Activated CD4-positive, alpha-beta T cell treated with anti-CD3 and anti-CD28 coated beads for 36 hours (primary cell): ENCODE measurements around the gene TRIM26. TPM values are rescaled to one million over a fixed set of nuclear protein-coding genes. Genes with fewer than 3 reads are reported as not detected.

ENCODE experiments used
- ATAC-seq: fragments of 200-7000 bp; cut with Tn5 transposase; one replicate; pipeline ENCODE4 v1.10.0; 2021; ENCODE audit warnings: mild to moderate bottlenecking, moderate library complexity
- CTCF ChIA-PET: fragments of 350-600 bp; sonication (Branson Sonifier 250); formaldehyde crosslinking; loops from one replicate; lab custom pipeline; 2021; ENCODE audit warnings: antibody characterized with exemption; lab: Charles Lee
- POLR2A ChIA-PET: fragments of 350-600 bp; sonication (Branson Sonifier 250); formaldehyde crosslinking; loops from one replicate; lab custom pipeline; 2021; ENCODE audit warnings: antibody characterized with exemption, inconsistent platforms; lab: Charles Lee
- DNase-seq: peaks from one replicate; pipeline ENCODE4 v3.0.0-alpha.2; 2020
- H3K27ac Mint-ChIP-seq: one replicate; pipeline ENCODE4 v1.8.0; 2021; ENCODE audit warnings: mixed read lengths
- H3K27me3 Mint-ChIP-seq: one replicate; pipeline ENCODE4 v1.8.0; 2021; ENCODE audit warnings: mixed read lengths
- H3K36me3 Mint-ChIP-seq: one replicate; pipeline ENCODE4 v1.8.0; 2021; ENCODE audit warnings: low read depth, mixed read lengths
- H3K4me1 Mint-ChIP-seq: one replicate; pipeline ENCODE4 v1.8.0; 2021; ENCODE audit warnings: mixed read lengths
- H3K4me3 Mint-ChIP-seq: one replicate; pipeline ENCODE4 v1.8.0; 2021; ENCODE audit warnings: mild to moderate bottlenecking, moderate library complexity, mixed read lengths
- H3K9me3 Mint-ChIP-seq: one replicate; pipeline ENCODE4 v1.8.0; 2021; ENCODE audit warnings: low read depth, mixed read lengths
- intact Hi-C, 2 experiments: fragments of 100-400 bp; cut with DNase I in 1 of 2; cut with micrococcal nuclease in 1 of 2; formaldehyde crosslinking; loops; one replicate each; pipeline versions ENCODE4 v1.14.2 to v1.15.1; 2022 to 2024; cut with DNase I, micrococcal nuclease
- total RNA-seq, 2 experiments: library from RNA; stranded (reverse); gene quantifications; one replicate each; pipeline ENCODE4 v1.2.3, GENCODE V29; 2021

Gene TRIM26
- total RNA-seq, 2 experiments from 2014 or later, result 48.4 to 60.4 TPM

GRCh38 chr6:30195951-30196350 is 17.3 kb downstream of the TRIM26 start:
- DNase-seq (no peak), ATAC-seq (no peak)
- Mint-ChIP-seq H3K27me3 (no peaks in the 10 kb centered on the region), H3K4me3 (no peak overlapping the region), H3K36me3 (peaks cover 43% of the 10 kb centered on the region), H3K4me1 (peaks cover 4% of the 10 kb centered on the region), H3K27ac (peak overlapping the region; percentile 55), H3K9me3 (no peaks in the 10 kb centered on the region)
- POLR2A ChIA-PET, result no interaction called here
- CTCF ChIA-PET, result interaction anchor here (0.6 to 0.7 kb wide), 2 partner anchors 52 to 670 kb away, joined by 3 to 4 read pairs; no protein-coding TSS in a partner anchor
- intact Hi-C loops, result no loop called here

DNA sequence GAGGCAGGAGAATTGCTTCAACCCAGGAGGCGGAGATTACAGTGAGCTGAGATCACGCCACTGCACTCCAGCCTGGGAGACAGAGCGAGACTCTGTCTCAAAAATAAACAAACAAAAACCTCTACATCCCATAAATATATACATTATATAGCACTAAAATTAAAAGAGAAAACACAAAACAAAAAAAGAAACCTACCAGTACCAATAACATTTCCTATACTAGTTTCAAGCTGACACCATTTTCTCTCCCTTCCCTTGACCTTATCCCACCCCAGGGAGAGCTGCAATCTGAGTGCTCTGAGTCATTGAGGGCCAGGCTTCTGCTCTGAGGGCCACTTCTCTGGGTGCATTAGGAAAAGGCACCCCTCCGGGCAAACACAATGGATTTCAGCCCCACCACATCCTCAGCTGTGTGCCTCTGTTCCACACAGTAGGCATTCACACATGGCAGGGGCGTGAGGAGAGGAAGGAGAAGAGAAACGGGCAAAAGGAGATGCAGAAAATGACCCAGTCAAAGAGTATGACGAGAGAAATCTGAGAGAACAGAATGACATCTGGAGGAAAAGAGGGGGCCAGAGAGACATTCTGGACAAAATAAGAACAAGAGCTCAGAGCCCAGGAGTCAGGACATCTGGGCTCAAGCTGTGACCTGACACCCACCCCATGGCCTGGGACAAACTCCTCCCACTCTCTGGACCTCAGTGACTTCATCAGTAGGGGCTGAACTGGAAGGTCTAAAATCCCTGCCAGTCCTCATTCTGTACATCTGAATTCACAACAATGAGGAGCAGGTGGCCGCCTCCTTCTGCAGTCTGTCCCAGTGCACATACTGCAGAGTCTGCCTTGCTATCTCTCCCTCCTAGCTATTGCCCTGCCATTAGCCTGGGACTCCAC is 18.2 kb downstream of the TRIM26 start:
- no peaks in the 10 kb centered on the region for H3K4me1 Mint-ChIP-seq
- peaks cover 36% of the 10 kb centered on the region for H3K36me3 Mint-ChIP-seq
- H3K4me3 Mint-ChIP-seq, result no peak overlapping the region
- H3K27ac Mint-ChIP-seq, result peak overlapping the region; percentile 9
- no peaks in the 10 kb centered on the region for H3K27me3 Mint-ChIP-seq
- ATAC-seq (no peak), DNase-seq (no peak)
- H3K9me3 Mint-ChIP-seq, result no peaks in the 10 kb centered on the region
- ChIA-PET POLR2A (no interaction called here), CTCF (interaction anchor here (0.6 kb wide), 1 partner anchor 834 kb away, joined by 3 read pairs; no protein-coding TSS in a partner anchor)
- intact Hi-C loops, result no loop called here

- Mint-ChIP-seq H3K4me1 (no peaks in the 10 kb centered on the region), H3K27ac (no peak overlapping the region), H3K27me3 (no peaks in the 10 kb centered on the region), H3K36me3 (peaks cover 36% of the 10 kb centered on the region), H3K4me3 (no peak overlapping the region), H3K9me3 (no peaks in the 10 kb centered on the region)
- no peak for DNase-seq
- ChIA-PET POLR2A (interaction anchor here (0.6 kb wide), 1 partner anchor 857 kb away, joined by 7 read pairs; no protein-coding TSS in a partner anchor), CTCF (interaction anchor here (0.6 to 1.2 kb wide), 2 partner anchors 12 to 475 kb away, joined by 3 to 4 read pairs; no protein-coding TSS in a partner anchor)
- ATAC-seq, result peak; percentile 26
- intact Hi-C loops, result no loop called here
These were observed 21.1 kb downstream of the TRIM26 start for GRCh38 chr6:30192076-30192475.

- no peak for ATAC-seq
- ChIA-PET CTCF (interaction anchor here (0.7 kb wide), 1 partner anchor 31 kb away, joined by 3 read pairs; no protein-coding TSS in a partner anchor), POLR2A (interaction anchor here (0.5 to 0.9 kb wide), 2 partner anchors 23 to 31 kb away, joined by 4 read pairs; no protein-coding TSS in a partner anchor)
- Mint-ChIP-seq H3K36me3 (peaks cover 46% of the 10 kb centered on the region), H3K4me1 (no peaks in the 10 kb centered on the region), H3K9me3 (no peaks in the 10 kb centered on the region), H3K27ac (no peak overlapping the region), H3K27me3 (no peaks in the 10 kb centered on the region), H3K4me3 (no peak overlapping the region)
- intact Hi-C loops, result no loop called here
- DNase-seq, result no peak
These were observed 24.7 kb downstream of the TRIM26 start for GRCh38 chr6:30188541-30188940.

GRCh38 chr6:30185846-30186484 is 27.2 kb downstream of the TRIM26 start:
- Mint-ChIP-seq H3K36me3 (peaks cover 44% of the 10 kb centered on the region), H3K27me3 (no peaks in the 10 kb centered on the region), H3K4me3 (no peak overlapping the region), H3K9me3 (no peaks in the 10 kb centered on the region), H3K27ac (no peak overlapping the region), H3K4me1 (no peaks in the 10 kb centered on the region)
- no peak for ATAC-seq
- intact Hi-C loops, result no loop called here
- no peak for DNase-seq
- CTCF ChIA-PET, result interaction anchor here (0.6 kb wide), 1 partner anchor 33 kb away, joined by 3 read pairs; no protein-coding TSS in a partner anchor
- POLR2A ChIA-PET, result no interaction called here

DNA sequence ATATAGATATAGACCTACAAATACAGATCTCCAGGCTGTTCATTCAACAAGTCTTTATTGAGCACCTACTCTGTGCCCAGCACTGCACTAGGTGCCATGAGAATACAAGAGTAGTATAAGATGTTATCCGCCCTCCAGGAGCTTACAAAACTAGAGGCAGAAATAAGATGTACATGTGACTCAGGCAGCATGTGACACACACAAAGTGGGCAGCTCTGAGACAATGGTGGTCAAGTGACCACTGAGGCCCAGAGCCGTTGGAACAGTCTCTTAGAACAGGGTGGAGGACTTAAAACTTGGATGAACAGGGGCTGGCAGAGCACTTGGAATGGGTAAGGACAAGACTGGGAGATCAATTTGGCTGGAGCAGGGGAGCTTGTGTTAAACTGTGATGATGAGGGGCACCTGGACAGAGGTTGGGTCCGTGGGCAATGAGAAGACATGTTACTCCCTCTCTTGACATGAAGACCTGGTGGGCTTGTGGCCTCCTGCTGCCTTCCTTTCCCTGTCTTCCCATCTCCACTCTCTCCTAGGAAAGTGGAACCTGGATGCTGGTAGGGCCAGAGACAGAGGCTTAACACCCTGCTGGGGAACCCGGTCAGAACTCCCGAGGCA is 28.7 kb downstream of the TRIM26 start:
- intact Hi-C loops, result no loop called here
- Mint-ChIP-seq H3K4me1 (no peaks in the 10 kb centered on the region), H3K27me3 (peaks cover 4% of the 10 kb centered on the region), H3K27ac (no peak overlapping the region), H3K36me3 (peaks cover 41% of the 10 kb centered on the region), H3K9me3 (peaks cover 6% of the 10 kb centered on the region), H3K4me3 (no peak overlapping the region)
- ChIA-PET CTCF (interaction anchor here (1.0 kb wide), 1 partner anchor 52 kb away, joined by 5 read pairs; no protein-coding TSS in a partner anchor), POLR2A (interaction anchor here (0.6 kb wide), 1 partner anchor 1869 kb away, joined by 3 read pairs; no protein-coding TSS in a partner anchor)
- DNase-seq, result no peak
- no peak for ATAC-seq

- Mint-ChIP-seq H3K9me3 (peaks cover 8% of the 10 kb centered on the region), H3K4me1 (no peaks in the 10 kb centered on the region), H3K27ac (no peak overlapping the region), H3K36me3 (peaks cover 9% of the 10 kb centered on the region), H3K27me3 (peaks cover 32% of the 10 kb centered on the region), H3K4me3 (no peak overlapping the region)
- POLR2A ChIA-PET, result no interaction called here
- ATAC-seq (no peak), DNase-seq (no peak)
- CTCF ChIA-PET, result interaction anchor here (0.6 kb wide), 1 partner anchor 77 kb away, joined by 3 read pairs; no protein-coding TSS in a partner anchor
- intact Hi-C loops, result no loop called here
These were observed 33.1 kb downstream of the TRIM26 start for GRCh38 chr6:30180145-30180544.

DNA sequence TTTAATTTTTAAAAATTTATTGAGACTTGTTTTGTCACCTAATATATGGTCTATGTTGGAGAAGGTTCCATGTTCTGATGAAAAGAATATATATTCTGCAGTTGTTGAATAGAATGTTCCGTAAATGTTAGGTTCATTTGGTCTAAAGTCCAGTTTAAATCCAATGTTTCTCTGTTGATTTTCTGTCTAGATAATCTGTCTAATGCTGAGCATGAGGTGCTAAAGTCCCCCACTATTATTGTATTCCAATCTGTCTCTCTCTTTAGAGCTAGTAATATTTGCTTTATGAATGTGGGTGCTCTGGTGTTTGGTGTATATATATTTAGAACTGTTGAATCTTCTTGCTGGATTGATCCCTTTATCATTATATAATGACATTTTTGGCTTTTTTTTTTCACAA is 34.4 kb downstream of the TRIM26 start:
- no peak for DNase-seq
- POLR2A ChIA-PET, result no interaction called here
- CTCF ChIA-PET, result interaction anchor here (0.6 to 0.7 kb wide), 2 partner anchors 52 to 100 kb away, joined by 3 to 4 read pairs; no protein-coding TSS in a partner anchor

GRCh38 chr6:30175765-30176164 is 37.4 kb downstream of the TRIM26 start:
- DNase-seq (no peak), ATAC-seq (no peak)
- intact Hi-C loops, result no loop called here
- Mint-ChIP-seq H3K4me3 (no peak overlapping the region), H3K4me1 (peaks cover 2% of the 10 kb centered on the region), H3K27me3 (peaks cover 50% of the 10 kb centered on the region), H3K36me3 (peaks cover 2% of the 10 kb centered on the region), H3K27ac (no peak overlapping the region), H3K9me3 (peaks cover 7% of the 10 kb centered on the region)
- CTCF ChIA-PET, result interaction anchor here (0.9 kb wide), 1 partner anchor 277 kb away, joined by 3 read pairs; no protein-coding TSS in a partner anchor
- POLR2A ChIA-PET, result no interaction called here

More for the DNA sequence above, 34.4 kb downstream of the TRIM26 start:
- H3K27me3 Mint-ChIP-seq, result peaks cover 34% of the 10 kb centered on the region
- intact Hi-C loops, result no loop called here
- ATAC-seq, result no peak
- no peak overlapping the region for H3K27ac Mint-ChIP-seq
- H3K9me3 Mint-ChIP-seq, result peaks cover 8% of the 10 kb centered on the region
- H3K36me3 Mint-ChIP-seq, result peaks cover 2% of the 10 kb centered on the region
- H3K4me3 Mint-ChIP-seq, result no peak overlapping the region
- H3K4me1 Mint-ChIP-seq, result no peaks in the 10 kb centered on the region

DNA sequence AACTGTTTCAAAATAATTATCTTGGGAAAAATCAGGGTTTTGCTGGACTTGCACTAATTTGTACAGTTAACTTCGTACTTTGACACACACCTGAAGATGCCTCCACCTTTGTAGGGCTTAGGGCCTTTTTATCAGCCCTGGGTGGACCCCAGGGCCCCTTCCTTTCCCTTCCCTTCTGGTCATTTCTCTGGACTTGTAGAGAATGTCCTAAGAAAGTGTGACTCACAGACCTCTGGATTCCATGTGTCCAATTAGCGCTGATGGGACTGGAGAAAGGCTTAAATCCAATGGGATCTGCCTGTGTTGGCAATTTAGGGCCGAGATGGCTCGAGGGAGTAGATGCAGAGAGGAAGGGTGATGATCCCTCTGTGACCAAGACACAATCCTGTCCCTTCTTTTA is 40.5 kb downstream of the TRIM26 start:
- ChIA-PET POLR2A (no interaction called here), CTCF (interaction anchor here (1.0 kb wide), 1 partner anchor 41 kb away, joined by 3 read pairs; no protein-coding TSS in a partner anchor)
- H3K27ac Mint-ChIP-seq, result no peak overlapping the region
- ATAC-seq, result no peak
- H3K4me3 Mint-ChIP-seq, result no peak overlapping the region
- no peaks in the 10 kb centered on the region for H3K9me3 Mint-ChIP-seq
- intact Hi-C loops, result loop anchor here in 1 of 2 experiments (5.0 kb wide), 1 partner anchor 325 kb away; no protein-coding TSS in a partner anchor
- DNase-seq, result no peak
- H3K4me1 Mint-ChIP-seq, result peaks cover 4% of the 10 kb centered on the region
- H3K36me3 Mint-ChIP-seq, result no peaks in the 10 kb centered on the region
- H3K27me3 Mint-ChIP-seq, result peaks cover 52% of the 10 kb centered on the region
